HS-27A (cell line): ENCODE results near the gene COQ9.
"Not testable (repeated sequence)": the region's sequence is repeated elsewhere in the genome, so short reads cannot be mapped to it uniquely, and the experiment has no call there.

Experiments
- DNase-seq: peaks from one replicate; pipeline ENCODE4 v3.0.0-alpha.2; 2012; ENCODE audit warnings: low read depth, missing footprints

Gene COQ9

DNA sequence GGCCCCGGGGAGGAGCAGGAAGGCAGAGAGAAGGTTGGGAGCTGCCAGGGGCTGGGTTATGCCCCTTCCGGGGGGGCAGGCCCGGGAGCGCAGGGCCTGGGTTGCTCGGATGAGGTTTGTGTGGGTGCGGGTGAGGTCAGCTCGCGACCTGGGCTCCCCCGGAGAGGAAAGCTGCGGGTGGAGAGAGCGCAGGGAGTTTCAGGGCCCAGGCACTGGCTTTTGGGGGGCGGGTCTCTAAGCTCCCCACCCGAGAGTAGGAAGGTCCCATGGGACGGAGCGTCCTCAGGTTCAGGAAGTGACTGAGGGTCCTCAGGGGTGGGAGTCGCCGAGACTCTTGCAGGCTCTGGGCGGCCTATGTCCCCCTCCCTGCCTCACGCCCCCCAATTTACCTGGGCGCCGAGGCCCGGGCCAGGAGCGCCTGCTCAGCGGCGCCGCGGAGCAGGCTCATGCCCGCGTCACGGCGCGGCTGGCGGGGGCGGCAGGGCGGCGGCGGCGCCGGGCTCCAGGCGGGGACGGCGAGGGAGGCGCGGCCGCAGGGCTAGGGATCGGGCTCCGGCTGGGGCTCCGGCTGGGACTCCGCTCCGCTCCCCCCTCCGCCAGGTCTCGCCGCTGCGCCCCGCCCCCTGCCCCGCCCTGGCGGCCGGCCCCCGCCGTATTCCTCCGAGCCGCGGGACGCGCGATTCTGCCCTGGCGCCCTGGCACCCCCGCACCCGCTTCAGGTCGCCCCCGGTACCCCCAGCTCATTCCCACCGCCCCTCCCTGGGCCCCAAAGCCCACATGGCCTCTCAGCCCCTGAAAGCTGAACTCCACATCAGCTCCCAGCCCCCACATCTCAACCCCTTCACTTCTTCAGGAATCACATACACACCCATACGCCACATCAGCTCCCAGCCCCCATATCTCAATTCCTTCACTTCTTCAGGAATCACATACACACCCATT lies 38.9 kb downstream of the COQ9 start, which contains the start of gene DOK4:
Gene DOK4, minus strand, starts transcription at position 578 of the 942 bp plus-strand sequence. CDS start 6,986 bp downstream, outside the sequence.
- no peak for DNase-seq

DNA sequence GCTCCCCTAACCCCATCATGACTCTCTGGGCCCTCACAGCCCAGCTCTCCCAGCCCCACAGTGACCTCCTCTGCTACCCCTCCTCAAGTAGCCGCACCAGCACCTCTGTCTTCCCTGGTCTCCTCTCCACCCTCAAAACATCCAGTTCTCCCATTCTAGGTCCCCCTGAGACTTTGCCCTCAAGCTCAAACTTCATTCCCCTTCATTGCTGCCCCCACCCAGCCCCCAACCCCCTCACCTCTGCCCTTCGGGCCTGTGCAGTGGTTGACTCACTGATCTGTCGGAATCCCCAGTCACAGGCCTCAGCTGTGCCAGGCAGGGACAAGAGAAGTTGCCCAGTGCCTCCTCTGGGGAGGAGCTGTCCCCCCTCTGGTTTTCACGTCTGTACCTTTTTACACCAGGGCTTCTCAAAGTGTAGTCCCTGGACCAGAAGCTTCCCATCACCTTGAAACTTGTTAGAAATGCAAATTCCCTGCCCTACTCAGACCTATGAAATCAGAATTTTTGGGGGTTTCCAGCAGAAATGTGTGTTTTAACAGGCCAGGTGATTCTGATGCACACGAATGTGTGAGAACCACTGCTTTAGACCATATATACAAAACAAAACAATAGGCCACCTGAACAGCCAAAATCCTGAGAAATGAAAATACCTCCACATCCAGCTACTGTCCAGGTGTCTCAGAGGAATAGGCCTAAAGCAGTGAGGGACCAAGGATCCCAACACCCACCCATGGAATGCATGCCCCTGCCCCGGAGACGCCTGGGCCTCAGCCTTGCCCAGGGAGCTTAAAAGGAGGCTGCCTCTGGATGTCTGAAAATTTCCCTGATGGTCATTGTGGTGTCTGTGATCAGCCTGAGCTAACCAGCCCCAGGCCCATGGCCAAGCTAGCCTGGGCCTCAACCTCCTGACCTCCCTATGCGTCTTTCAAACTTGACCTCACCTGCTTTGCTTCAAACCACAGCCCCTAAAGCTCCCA lies 39.9 kb downstream of the COQ9 start:
- no peak for DNase-seq

DNA sequence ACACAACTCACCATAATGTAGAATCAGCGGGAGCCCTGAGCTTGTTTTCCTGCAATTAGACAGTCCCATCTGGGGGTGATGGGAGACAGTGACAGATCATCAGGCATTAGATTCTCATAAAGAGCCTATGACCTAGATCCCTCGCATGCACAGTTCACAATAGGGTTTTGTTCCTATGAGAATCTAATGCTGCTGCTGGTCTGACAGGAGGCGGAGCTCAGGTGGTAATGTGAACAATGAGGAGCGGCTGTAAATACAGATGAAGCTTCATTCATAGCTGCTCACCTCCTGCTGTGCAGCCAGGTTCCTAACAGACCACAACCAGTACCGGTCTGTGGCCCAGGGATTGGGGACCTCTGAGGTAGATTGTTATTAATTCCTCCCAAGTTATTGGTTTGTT lies 42.0 kb downstream of the COQ9 start:
- DNase-seq, result no peak

DNA sequence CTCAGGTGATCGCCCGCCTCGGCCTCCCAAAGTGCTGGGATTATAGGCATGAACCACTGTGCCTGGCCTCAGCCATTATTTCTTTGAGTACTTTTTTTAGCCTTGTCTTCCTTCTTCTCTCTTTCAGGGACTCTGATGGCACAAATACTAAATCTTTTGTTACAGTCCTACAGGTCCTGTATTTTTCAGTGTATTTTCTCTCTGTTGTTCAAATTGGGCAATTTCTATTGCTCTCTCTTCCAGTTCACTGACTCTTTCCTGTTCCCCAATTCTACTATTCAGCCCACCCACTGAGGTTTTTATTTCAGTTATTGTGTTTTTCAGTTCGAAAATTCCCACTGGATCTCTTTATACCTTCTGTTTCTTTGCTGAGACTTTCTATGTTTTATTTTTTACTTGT lies 46.5 kb downstream of the COQ9 start:
- no peak for DNase-seq

DNA sequence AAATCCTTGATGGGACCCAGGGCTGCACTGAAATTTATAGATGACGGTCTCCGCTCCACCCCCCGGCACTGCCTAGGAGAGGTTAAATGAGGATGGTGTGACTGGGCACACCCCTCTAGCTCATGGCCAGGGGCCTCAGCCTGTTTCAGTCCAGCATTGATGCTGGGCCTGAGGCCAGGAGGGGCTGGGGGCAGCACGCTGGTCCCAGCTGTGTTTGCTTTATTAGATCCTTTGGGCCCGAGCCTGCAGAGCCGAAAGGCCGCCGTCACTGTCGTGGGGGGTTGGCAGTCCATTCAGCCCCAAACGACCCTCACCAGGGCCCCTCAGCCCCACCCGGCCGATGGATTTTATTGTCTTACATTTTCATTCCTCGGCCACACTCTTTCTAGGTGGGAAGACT lies 49.8 kb downstream of the COQ9 start:
- no peak for DNase-seq

DNA sequence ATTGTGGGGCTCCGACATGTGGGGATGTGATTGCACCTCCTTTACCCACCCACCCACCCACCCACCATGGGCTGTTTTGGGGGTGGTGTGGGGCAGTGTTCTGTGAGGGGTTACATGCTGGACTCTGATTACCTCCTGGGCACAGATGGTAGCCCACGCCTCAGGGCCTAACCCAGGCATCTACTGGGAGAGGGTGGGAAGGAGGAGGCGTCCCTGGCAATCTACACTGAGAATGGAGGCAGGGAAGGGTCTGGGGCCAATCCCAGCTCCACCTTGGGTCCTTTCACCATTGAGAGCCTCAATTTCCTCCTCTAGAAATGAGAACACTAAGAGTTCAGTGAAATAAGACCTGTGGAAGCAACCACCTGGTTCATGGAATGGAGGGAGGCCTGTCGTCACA lies 50.8 kb downstream of the COQ9 start:
- DNase-seq, result no peak

DNA sequence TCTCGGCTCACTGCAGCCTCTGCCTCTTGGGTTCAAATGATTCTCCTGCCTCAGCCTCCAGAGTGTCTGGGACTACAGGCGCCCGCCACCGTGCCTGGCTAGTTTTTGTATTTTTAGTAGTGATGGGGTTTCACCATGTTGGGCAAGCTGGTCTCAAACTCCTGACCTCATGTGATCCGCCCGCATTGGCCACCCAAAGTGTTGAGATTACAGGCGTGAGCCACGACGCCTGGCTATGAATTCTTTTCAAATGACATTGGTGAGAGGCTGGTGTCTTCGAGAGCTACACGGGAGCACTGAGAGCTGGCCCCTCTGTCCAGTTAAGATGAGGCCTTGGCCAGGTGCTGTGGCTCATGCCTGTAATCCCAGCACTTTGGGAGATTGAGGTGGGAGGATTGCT lies 52.7 kb downstream of the COQ9 start:
- DNase-seq, result not testable (repeated sequence)

DNA sequence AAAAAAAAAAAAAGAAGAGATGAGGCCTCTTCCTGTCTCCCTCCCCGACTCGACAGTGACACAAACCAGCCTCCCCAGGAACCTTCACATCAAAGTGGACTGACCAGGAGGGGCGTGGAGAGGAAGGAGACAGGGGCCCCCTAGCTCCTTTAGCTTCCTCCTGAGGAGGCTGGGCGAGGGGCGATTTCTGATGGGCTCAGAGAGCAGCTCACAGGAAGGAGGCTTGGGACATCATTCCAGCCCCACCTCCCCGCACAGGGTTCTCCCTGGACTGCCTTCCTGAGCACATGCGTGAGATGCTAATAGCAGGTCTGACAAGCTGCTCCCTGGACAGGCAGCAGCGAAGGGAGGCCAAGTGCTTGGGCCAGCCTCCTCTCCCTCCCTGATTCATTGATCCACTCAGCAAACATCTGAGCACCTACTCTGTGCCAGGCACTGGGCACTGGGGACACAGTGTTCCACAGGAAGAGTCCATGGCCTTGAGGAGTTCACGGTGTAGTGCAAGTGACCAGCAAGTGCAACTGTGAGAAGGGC lies 53.4 kb downstream of the COQ9 start:
- DNase-seq, result no peak

DNA sequence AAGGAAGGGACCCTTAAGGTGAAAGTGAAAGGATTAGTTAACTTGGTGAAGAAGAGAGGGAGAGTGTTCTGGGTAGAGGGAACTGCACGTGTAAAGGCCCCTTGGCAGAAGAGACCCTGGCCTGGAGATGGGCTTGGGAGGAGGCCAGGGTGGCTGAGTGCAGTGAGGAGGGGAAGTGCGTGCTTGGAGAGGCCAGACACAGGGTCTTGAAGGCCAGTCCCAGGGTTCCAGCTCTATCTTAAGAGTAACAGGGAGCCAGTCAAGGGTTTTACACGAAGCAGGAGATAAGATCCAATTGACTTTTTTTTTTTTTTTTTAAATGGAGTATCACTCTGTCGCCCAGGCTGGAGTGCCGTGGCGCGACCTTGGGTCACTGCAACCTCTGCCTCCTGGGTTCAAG lies 54.2 kb downstream of the COQ9 start:
- DNase-seq, result no peak

DNA sequence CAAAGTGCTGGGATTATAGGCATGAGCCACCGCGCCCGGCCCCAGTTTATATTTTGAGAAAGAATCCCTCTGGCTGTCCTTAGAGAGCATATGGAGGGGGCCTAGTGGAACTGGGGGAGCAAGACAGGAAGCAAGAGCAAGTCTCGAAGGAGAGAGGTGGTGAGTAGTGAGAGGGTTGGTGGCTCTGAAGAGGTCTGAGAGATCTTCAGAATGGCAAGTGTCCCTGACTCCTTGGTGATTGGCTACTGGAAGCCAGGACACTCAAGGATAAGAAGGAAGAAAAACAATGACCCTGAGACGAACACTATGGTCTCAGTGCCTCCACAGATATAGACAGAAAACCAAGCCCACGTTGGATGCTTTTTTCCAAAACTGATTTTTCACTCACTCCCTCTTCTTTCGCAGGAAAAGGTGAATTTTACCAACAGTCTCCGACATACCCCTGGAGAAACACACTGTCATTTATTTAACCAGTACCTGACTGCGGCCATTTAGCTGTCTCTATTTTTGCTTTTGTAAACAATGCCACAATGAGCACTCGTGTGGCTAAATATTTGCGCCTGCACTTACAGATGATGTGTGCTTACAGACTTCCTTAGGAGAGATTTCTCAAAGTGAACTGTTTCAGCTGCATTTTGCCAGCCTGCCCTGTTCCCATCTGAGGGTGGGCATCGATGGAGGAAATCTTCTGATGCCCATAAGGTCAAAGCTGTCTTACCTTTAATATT lies 54.9 kb downstream of the COQ9 start:
- no peak for DNase-seq

DNA sequence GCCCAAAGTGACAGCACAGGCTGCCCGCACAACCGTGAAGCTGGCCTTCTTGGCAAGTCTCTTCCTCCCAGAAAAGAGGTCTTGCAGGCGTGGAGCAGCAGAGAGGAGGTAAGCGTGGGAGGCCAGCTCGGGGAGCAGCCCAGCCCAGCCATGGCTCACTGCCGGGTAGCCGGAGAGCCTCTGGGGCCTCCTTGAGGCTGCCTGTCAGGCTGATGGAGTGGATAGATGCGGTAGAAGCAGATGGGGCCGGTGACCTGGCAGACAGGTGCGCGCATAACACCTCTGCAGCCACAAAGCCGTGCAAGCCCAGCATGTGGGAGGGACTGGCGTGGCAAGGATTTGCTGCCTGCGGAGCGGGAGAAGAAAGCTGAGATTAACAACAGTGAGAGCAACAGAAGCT lies 56.1 kb downstream of the COQ9 start:
- DNase-seq, result no peak

DNA sequence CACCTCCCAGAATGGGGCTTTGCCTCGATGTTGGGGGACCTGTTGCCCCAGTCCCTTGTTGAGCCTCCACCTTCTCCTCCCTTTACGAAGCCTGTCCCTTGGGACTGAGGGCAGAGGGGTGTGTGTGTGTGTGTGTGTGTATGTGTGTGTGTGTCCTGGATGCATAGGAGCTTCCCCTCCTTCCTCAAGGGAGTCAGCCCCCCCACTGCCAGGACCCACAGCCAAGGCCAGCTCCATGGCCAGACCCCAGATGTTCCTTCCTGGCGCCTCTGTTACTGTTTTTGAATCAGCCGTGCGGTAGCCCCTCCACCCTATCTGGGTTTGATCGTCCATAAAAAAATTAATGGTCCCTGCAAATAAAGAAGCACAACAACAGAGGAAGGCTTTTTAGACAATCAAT lies 56.7 kb downstream of the COQ9 start:
- DNase-seq, result no peak

DNA sequence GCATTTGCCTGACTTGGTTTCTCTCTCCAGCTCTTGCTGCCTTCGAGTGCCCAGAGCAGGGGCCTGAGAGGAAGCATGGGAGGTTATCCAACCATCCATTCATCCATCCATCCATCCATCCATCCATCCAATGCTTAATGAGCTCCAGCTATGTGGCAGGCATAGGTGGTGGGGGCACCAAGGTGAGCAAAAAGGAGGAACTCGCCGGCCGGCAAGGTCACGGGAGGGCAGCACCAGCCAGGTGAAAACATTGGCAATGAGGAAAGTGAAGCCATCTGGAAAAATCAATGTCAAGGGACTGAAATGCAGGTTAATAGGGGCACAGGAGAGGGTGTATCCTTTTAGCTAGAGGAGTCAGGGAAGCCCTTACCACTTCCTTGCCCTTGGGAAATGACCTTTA lies 57.2 kb downstream of the COQ9 start:
- DNase-seq, result no peak

DNA sequence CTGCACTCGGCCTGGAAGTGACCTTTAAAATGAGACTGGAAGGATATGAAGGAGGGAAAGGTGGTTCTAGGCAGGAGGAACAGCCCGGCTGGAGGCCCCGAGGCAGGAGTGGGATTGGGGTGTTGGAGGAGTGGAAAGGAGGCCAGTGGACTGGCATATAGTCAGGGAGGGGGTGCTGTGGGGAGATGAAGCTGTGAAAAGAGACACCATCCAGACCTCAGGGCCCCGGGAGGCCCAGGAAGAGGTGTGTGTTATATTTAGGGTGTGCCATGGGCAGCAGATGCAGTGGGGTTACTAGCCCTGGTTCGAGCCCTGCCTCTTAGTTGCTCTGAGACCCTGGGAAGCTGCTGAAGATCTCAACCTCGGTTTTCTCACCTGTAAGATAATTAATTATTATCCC lies 57.9 kb downstream of the COQ9 start:
- no peak for DNase-seq

DNA sequence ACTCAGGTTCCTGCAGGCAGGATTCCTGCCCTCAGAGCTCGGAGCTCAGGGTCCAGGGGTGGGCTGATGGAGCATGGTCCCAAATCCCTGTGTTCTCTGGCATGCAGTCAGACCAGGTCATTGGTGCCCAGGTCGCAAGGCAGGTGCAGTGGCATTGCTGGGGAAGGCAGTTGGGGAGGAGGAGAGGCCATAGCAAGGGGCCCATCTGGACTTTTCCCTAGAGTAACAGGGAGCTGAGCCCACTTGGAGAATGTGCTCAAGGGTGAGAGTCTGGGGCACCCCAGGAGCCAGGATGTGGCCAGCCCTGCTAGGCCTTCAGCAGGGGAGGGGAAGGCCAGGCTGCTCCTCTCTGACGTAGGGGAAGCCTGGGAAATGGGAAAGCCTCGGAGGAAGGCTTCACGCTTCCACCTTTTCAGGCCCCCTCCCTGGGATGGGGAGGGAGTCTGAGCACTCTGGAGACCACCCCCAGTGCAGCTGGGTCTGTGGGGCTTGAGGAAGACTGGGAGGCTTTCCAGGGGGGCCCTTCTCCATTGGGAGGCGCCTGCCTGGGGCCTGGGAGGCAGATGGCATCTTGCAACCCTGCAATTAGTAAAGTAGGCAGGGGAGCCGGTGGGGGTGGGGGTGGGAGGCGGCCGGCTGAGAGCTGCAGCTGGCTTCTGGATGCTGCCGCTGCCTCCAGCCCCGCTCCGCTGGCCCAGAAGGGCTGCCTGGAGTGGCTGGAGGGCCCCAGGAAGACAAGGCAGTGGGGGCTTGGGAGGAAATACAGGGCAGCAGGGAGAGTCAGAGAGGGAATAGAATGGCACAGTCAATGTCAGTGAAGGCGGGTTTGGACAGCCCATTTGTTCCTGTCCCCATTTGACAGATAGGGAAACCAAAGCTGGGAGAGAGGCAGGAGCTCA lies 60.1 kb downstream of the COQ9 start:
- DNase-seq, result no peak

DNA sequence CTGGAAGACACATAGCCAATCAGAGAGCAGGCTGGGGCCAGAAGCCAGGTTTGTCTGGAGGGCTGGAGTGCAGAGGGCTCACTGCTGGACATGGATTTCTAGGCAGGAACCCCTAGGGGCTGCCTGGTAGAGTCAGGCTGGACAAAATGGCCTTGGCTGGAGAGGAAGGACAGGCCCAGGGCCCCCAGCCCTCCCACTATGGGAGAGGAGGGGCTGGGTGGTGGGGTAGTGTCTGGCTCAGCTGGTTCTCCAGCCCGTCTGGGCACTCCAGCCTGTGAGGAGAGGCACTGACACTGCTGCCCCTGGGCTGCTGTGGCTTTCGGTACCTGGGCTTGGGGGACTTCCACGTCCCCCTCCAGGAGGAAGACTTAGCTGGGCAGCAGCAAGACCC lies 60.8 kb downstream of the COQ9 start:
- no peak for DNase-seq

DNA sequence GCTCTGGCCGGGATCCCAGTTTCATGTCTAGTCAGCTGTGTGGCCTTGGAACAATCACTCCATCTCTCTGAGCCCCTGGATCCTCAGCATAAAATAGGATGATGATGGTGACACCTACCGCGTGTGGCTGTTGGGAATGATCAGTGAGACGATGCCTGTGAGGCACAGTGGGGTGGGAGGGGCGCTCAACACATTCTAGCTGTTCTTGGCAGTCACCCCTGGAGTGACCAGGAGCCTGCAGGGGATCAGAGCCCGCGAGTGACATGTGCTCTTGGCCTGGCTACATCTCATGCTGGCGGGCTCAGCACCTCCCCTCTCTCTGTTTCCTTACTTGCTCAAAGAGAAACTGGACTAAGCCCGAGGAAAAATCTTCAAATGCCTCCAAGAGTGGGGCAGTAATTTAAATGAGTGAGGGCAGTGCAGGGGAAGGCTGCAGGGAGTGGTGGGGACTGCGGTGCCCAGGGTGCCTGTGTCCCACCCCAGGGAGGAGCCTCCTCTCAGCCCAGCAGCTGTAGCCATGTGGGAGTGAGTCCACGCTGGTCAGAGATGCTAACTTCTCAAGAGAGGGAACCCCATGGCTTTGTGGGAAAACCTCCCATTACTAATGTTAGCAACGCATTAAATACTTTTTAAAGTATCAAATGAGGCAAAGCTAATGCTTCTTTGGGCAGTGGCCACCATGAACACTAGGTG lies 62.1 kb downstream of the COQ9 start:
- no peak for DNase-seq

DNA sequence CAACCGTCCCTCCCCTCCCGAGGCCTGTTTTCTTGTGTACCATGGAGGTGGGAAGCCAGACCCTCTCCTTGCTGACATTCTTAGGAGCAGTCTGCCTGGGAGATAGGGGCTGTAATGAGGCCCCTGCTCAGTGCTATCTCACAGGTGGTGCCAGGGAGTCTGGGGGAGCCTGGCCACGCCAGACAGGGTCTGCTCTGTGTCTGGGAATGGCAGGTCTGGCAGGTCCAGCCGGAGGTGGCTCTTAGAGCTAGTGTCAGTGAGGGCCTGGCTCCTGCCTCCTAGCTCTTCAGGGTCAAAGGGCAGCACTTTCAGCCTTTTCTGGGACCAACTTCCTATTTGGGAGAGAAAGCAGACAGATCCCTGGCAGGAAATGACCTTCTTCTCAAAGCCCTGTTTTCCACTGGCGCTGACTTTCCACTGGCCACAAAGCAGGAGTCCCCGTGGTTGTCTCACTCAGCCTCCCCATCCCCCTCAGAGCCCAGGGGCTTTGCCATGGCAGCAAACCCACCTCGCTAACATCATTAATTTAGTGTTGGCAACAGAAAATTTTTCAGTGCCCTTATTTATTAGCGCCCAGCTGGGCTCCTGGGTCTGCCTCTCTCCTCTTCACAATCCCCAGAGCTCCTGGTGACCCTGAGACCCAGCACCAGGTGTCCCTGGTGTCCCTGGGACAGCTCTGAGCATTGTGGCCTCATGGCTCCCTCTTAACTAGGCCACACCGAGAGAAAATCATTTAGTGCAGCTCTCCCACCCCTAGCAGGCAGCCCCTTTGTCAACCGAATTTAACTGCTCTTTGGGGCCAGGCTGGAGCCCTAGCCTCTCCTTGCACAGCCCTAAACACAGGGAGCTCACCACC lies 63.0 kb downstream of the COQ9 start:
- DNase-seq, result no peak
